Testis (tissue), 2 donors: ENCODE data around the gene ZCWPW2.

Source experiments
- CTCF ChIP-seq, 3 experiments: fragments of 450-650 bp in 2 of 3; fragments of 200-600 bp in 1 of 3; sonication (generic) in 1 of 3; IDR thresholded peaks; one replicate each; pipeline ENCODE4 v1.5.1; 2016 to 2019; ENCODE audit warnings: antibody characterized with exemption in 3 of 3, mild to moderate bottlenecking in 2 of 3, moderate library complexity in 1 of 3
- POLR2A ChIP-seq: fragments of 450-650 bp; IDR thresholded peaks from one replicate; pipeline ENCODE4 v1.6.1; 2017; ENCODE audit warnings: antibody characterized with exemption, mild to moderate bottlenecking, moderate library complexity

GRCh38 chr3:28399206-28399605 is 50.7 kb downstream of the ZCWPW2 start:
- no peak for TF ChIP-seq CTCF (IDR thresholded peaks at IDR 0.05)
- no peak for TF ChIP-seq POLR2A
